HepG2 (cell line): ENCODE results near the gene UQCRC2. TPM values are rescaled to one million over a fixed set of nuclear protein-coding genes. Genes with fewer than 3 reads are reported as not detected.

Experiments
- ERF ChIP-seq: IDR thresholded peaks from 2 replicates; pipeline ENCODE4 v1.6.1; 2018; ENCODE audit warnings: missing biosample characterization, missing genetic modification reagents
- ETV5 ChIP-seq: IDR thresholded peaks from 2 replicates; pipeline ENCODE4 v1.6.1; 2018; ENCODE audit warnings: missing biosample characterization, missing genetic modification reagents, inconsistent platforms, borderline replicate concordance
- HOXA3 ChIP-seq: sonication (generic); formaldehyde crosslinking; IDR thresholded peaks from 2 replicates; pipeline ENCODE4 v1.5.0; 2020; ENCODE audit warnings: missing genetic modification reagents
- MEIS2 ChIP-seq: sonication (generic); formaldehyde crosslinking; IDR thresholded peaks from 2 replicates; pipeline ENCODE4 v1.9.0; 2021; ENCODE audit warnings: mild to moderate bottlenecking, missing genetic modification reagents
- MXI1 ChIP-seq: IDR thresholded peaks from 3 replicates; pipeline ENCODE4 v1.6.1; 2012; ENCODE audit warnings: low read depth, low read length, inconsistent platforms, borderline replicate concordance
- RBAK ChIP-seq: sonication (generic); formaldehyde crosslinking; IDR thresholded peaks from 2 replicates; pipeline ENCODE4 v1.5.1; 2020; ENCODE audit warnings: mild to moderate bottlenecking, missing genetic modification reagents
- SRSF9 ChIP-seq: fragments of 200-400 bp; formaldehyde crosslinking; IDR thresholded peaks from 2 replicates; pipeline ENCODE4 v1.6.1; 2018; ENCODE audit warnings: borderline replicate concordance, mild to moderate bottlenecking, low read depth, low read length; ENCODE audit not compliant: insufficient read depth, poor library complexity, severe bottlenecking
- TAF1 ChIP-seq: sonication (generic); formaldehyde crosslinking; IDR thresholded peaks from 2 replicates; pipeline ENCODE4 v1.4.0; 2020; ENCODE audit warnings: missing genetic modification reagents
- ZBTB3 ChIP-seq: sonication (generic); formaldehyde crosslinking; IDR thresholded peaks from 2 replicates; pipeline ENCODE4 v1.4.0; 2020; ENCODE audit warnings: low read depth, mild to moderate bottlenecking, moderate library complexity, missing genetic modification reagents, borderline replicate concordance
- ZC3H4 ChIP-seq: sonication (generic); formaldehyde crosslinking; IDR thresholded peaks from 2 replicates; pipeline ENCODE4 v1.4.0; 2020; ENCODE audit warnings: missing genetic modification reagents, borderline replicate concordance
- ZFP82 ChIP-seq: sonication (generic); formaldehyde crosslinking; IDR thresholded peaks from 2 replicates; pipeline ENCODE4 v1.5.1; 2020; ENCODE audit warnings: mild to moderate bottlenecking, missing genetic modification reagents, borderline replicate concordance
- ZKSCAN5 ChIP-seq: sonication (generic); formaldehyde crosslinking; IDR thresholded peaks from 2 replicates; pipeline ENCODE4 v1.5.1; 2020; ENCODE audit warnings: mild to moderate bottlenecking, missing genetic modification reagents
- ZNF292 ChIP-seq: sonication (generic); formaldehyde crosslinking; IDR thresholded peaks from 2 replicates; pipeline ENCODE4 v1.8.1; 2022; ENCODE audit warnings: mild to moderate bottlenecking, low read depth, missing genetic modification reagents, borderline replicate concordance
- ZNF296 ChIP-seq: sonication (generic); formaldehyde crosslinking; conservative IDR thresholded peaks from 2 replicates; pipeline ENCODE4 v1.5.0; 2020; ENCODE audit warnings: mild to moderate bottlenecking, missing genetic modification reagents
- ZNF589 ChIP-seq: sonication (generic); formaldehyde crosslinking; conservative IDR thresholded peaks from 2 replicates; pipeline ENCODE4 v1.8.0; 2022; ENCODE audit warnings: mild to moderate bottlenecking, moderate library complexity, missing genetic modification reagents
- ZNF776 ChIP-seq: sonication (generic); formaldehyde crosslinking; IDR thresholded peaks from 2 replicates; pipeline ENCODE4 v1.4.0; 2020; ENCODE audit warnings: mild to moderate bottlenecking, missing genetic modification reagents
- ZSCAN20 ChIP-seq: sonication (generic); formaldehyde crosslinking; IDR thresholded peaks from 2 replicates; pipeline ENCODE4 v1.4.0; 2020; ENCODE audit warnings: missing genetic modification reagents, mild to moderate bottlenecking, borderline replicate concordance
- polyA plus RNA-seq, 8 experiments: library from polyadenylated mRNA; depleted of rRNA in 3 of 8; stranded (reverse) in 7 of 8; unstranded in 1 of 8; fragments of >200 nt; fragmentation: Illumina TruSeq in 4 of 8; extraction: Trizol in 4 of 8; gene quantifications; 2 replicates each; pipeline versions ENCODE4 v1.2.1 to v1.2.3, GENCODE V29; 2011 to 2016; ENCODE audit warnings: low read depth in 4 of 8, missing spikeins in 1 of 8, mixed read lengths in 1 of 8; ENCODE audit not compliant: insufficient read depth in 1 of 8
- total RNA-seq, 5 experiments: library from RNA; depleted of rRNA; stranded (reverse); fragments of >200 nt; fragmentation: Illumina TruSeq; extraction: Trizol; gene quantifications; 2 replicates each; pipeline ENCODE4 v1.2.3, GENCODE V29; 2016; ENCODE audit warnings: low read depth in 1 of 5
- TF ChIP-seq, protein P1 (sequence below): sonication (generic); formaldehyde crosslinking; conservative IDR thresholded peaks from 2 replicates; pipeline ENCODE4 v1.4.0; 2020; ENCODE audit warnings: mild to moderate bottlenecking, missing genetic modification reagents, moderate library complexity
- TF ChIP-seq, protein P2 (sequence below): IDR thresholded peaks from 2 replicates; pipeline ENCODE4 v1.6.1; 2016; ENCODE audit warnings: missing biosample characterization, missing genetic modification reagents, low read depth
- TF ChIP-seq, protein P3 (sequence below): sonication (generic); formaldehyde crosslinking; IDR thresholded peaks from 2 replicates; pipeline ENCODE4 v1.5.1; 2020; ENCODE audit warnings: missing genetic modification reagents, mild to moderate bottlenecking, borderline replicate concordance

Gene UQCRC2
- total and polyA plus RNA-seq, 2 of the 13 experiments (the other 11 are each of a cell fraction or from before 2014, with no cell fraction given), result 442 to 536 TPM

DNA sequence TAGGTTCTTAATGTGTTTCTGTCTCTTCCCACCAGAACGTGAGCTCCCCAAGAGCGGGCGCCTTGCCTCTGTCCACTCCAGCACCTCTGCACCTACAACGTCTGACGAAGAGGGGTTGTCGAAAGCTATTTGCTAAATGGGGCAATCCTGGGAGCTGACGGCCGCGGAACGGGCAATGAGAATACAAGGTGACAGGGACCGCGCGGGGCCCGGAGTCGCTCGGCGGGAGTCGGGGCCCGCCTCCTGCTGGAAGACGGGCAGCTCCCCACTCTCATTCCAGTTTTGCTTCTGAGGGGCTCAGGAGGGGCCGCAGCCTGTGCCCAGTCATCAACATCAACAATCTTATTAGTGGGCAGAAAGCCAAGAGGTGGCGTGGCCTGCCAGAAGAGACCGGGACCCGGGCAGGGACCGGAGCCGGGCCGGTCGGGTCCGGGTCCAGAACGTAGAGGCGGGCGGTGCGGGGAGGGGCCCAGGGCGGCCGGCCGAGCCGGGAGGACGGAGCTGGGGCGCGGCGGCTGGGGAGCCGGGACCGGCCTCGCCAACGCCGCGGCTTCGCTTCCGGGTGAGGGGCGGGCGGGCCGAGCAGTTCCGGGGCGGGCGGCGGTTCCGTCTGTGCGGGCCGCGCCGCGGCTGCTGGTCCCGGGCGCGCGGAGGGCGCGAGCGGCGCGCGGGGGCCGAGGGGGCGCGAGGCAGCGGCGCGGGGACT, 54.5 kb downstream of the UQCRC2 start, which contains the start of gene MOSMO (continued):
- TF ChIP-seq, protein P1, sequence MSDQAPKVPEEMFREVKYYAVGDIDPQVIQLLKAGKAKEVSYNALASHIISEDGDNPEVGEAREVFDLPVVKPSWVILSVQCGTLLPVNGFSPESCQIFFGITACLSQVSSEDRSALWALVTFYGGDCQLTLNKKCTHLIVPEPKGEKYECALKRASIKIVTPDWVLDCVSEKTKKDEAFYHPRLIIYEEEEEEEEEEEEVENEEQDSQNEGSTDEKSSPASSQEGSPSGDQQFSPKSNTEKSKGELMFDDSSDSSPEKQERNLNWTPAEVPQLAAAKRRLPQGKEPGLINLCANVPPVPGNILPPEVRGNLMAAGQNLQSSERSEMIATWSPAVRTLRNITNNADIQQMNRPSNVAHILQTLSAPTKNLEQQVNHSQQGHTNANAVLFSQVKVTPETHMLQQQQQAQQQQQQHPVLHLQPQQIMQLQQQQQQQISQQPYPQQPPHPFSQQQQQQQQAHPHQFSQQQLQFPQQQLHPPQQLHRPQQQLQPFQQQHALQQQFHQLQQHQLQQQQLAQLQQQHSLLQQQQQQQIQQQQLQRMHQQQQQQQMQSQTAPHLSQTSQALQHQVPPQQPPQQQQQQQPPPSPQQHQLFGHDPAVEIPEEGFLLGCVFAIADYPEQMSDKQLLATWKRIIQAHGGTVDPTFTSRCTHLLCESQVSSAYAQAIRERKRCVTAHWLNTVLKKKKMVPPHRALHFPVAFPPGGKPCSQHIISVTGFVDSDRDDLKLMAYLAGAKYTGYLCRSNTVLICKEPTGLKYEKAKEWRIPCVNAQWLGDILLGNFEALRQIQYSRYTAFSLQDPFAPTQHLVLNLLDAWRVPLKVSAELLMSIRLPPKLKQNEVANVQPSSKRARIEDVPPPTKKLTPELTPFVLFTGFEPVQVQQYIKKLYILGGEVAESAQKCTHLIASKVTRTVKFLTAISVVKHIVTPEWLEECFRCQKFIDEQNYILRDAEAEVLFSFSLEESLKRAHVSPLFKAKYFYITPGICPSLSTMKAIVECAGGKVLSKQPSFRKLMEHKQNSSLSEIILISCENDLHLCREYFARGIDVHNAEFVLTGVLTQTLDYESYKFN (CRISPR knock-in tag), result no peak
- no peak; the same call in 1 of the 2 replicates for TF ChIP-seq ZC3H4 (CRISPR knock-in tag)
- TF ChIP-seq ZNF292 (CRISPR knock-in tag), result no peak; the same call in 1 of the 2 replicates
- TF ChIP-seq ZBTB3 (CRISPR knock-in tag), result no peak
- TF ChIP-seq ZSCAN20 (CRISPR knock-in tag), result 0 out of 2 replicates have a peak, but pooled peaks have one; percentile 43
- TF ChIP-seq ETV5 (CRISPR knock-in tag), result no peak
- TF ChIP-seq ZKSCAN5 (CRISPR knock-in tag), result no peak; the same call in 1 of the 2 replicates
- TF ChIP-seq, protein P2, sequence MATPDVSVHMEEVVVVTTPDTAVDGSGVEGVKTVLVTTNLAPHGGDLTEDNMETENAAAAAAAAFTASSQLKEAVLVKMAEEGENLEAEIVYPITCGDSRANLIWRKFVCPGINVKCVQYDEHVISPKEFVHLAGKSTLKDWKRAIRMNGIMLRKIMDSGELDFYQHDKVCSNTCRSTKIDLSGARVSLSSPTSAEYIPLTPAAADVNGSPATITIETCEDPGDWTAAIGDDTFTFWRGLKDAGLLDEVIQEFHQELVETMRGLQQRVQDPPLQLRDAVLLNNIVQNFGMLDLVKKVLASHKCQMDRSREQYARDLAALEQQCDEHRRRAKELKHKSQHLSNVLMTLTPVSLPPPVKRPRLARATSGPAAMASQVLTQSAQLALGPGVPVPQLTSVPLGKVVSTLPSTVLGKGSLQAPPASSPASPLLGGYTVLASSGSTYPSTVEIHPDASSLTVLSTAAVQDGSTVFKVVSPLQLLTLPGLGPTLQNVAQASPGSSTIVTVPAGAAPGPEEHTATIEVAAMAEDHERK, result no peak
- TF ChIP-seq SRSF9, result no peak
- TF ChIP-seq MEIS2 (CRISPR knock-in tag), result no peak; the same call in 1 of the 2 replicates
- TF ChIP-seq ZNF296, result no peak
- TF ChIP-seq ZNF589 (CRISPR knock-in tag), result 0 out of 2 replicates have a peak, but pooled peaks have one; percentile 74
- TF ChIP-seq TAF1, result peak; percentile 57
- TF ChIP-seq MXI1, result peak; percentile 30; the same call in 1 of the 3 replicates
- TF ChIP-seq HOXA3 (CRISPR knock-in tag), result peak; percentile 28
- TF ChIP-seq, protein P3, sequence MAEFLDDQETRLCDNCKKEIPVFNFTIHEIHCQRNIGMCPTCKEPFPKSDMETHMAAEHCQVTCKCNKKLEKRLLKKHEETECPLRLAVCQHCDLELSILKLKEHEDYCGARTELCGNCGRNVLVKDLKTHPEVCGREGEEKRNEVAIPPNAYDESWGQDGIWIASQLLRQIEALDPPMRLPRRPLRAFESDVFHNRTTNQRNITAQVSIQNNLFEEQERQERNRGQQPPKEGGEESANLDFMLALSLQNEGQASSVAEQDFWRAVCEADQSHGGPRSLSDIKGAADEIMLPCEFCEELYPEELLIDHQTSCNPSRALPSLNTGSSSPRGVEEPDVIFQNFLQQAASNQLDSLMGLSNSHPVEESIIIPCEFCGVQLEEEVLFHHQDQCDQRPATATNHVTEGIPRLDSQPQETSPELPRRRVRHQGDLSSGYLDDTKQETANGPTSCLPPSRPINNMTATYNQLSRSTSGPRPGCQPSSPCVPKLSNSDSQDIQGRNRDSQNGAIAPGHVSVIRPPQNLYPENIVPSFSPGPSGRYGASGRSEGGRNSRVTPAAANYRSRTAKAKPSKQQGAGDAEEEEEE, result no peak
- TF ChIP-seq ERF (CRISPR knock-in tag), result no peak; the same call in 1 of the 2 replicates
- no peak; the same call in 1 of the 2 replicates for TF ChIP-seq ZFP82 (CRISPR knock-in tag)
- no peak; the same call in 1 of the 2 replicates for TF ChIP-seq ZNF776
- TF ChIP-seq RBAK, result no peak
